HCT116 (cell line): ENCODE data around the gene PPP1R12C. TPM values are rescaled to one million over a fixed set of nuclear protein-coding genes. Genes with fewer than 3 reads are reported as not detected.
A peak's percentile ranks its signal among the peaks of the same experiment; 100 is the strongest.

Experiments used
- ATAC-seq: fragments of 200-7000 bp; cut with Tn5 transposase; 2 replicates; pipeline ENCODE4 v1.9.1; 2020; ENCODE audit warnings: mild to moderate bottlenecking, moderate library complexity
- BruUV-seq: library from RNA; stranded (reverse); fragments of 400-500 nt; replicated peaks from 2 replicates; lab custom pipeline; 2021; lab: Mats Ljungman, UMichigan
- CTCF ChIA-PET: fragments of 300-600 bp; sonication (Branson Sonifier 250); formaldehyde crosslinking; loops from one replicate; lab custom pipeline; 2021; ENCODE audit warnings: antibody characterized with exemption; lab: Charles Lee
- POLR2A ChIA-PET: fragments of 300-600, 350-600 bp; sonication (Branson Sonifier 250); formaldehyde crosslinking; loops from one replicate; lab custom pipeline; 2021; ENCODE audit warnings: antibody characterized with exemption; lab: Charles Lee
- RAD21 ChIA-PET, 2 experiments: fragments of 300-600 bp; sonication (Branson Sonifier 250); formaldehyde crosslinking; loops; one replicate each; lab custom pipeline; 2023; ENCODE audit warnings: low total read pairs in 2 of 2; ENCODE audit not compliant: uncharacterized antibody in 2 of 2, unreplicated experiment in 2 of 2, low non-redundant PET in 1 of 2; lab: Charles Lee
- DNase-seq: peaks from one replicate; pipeline ENCODE4 v3.0.0-alpha.2; 2010; ENCODE audit warnings: low read depth, low spot score
- H2AFZ ChIP-seq: fragments of 200-600 bp; shearing (Covaris generic), sonication (generic); 2 replicates; pipeline ENCODE4 v1.6.1; 2017; ENCODE audit warnings: low read depth, mixed run types, mixed read lengths, antibody characterized with exemption, low read length; ENCODE audit not compliant: poor library complexity, severe bottlenecking
- H3K27ac ChIP-seq: 2 replicates; pipeline ENCODE4 v1.5.1; 2012; ENCODE audit warnings: low read depth, low read length
- H3K27me3 ChIP-seq: fragments of 200-600 bp; sonication (generic); 2 replicates; pipeline ENCODE4 v1.6.1; 2016; ENCODE audit warnings: mixed run types, low read length, mixed read lengths; ENCODE audit not compliant: insufficient read depth
- H3K36me3 ChIP-seq, 2 experiments: fragments of 200-500 bp in 1 of 2; fragments of 200-600 bp in 1 of 2; sonication (Bioruptor generic) in 1 of 2; sonication (generic) in 1 of 2; 2 replicates each; pipeline versions ENCODE4 v1.5.1 to v1.6.1; 2014 to 2016; ENCODE audit warnings: low read length in 2 of 2, inconsistent platforms in 1 of 2, mixed read lengths in 1 of 2, mixed run types in 1 of 2; ENCODE audit not compliant: insufficient read depth in 2 of 2, control insufficient read depth in 1 of 2
- H3K4me1 ChIP-seq, 2 experiments: fragments of 200-600 bp in 1 of 2; sonication (generic) in 1 of 2; 2 replicates each; pipeline versions ENCODE4 v1.5.1 to v1.6.1; 2012 to 2017; ENCODE audit warnings: low read length in 2 of 2, inconsistent platforms in 1 of 2, mild to moderate bottlenecking in 1 of 2, mixed read lengths in 1 of 2, mixed run types in 1 of 2, moderate library complexity in 1 of 2; ENCODE audit not compliant: insufficient read depth in 2 of 2, control insufficient read depth in 1 of 2
- H3K4me2 ChIP-seq: fragments of 200-600 bp; sonication (generic); 2 replicates; pipeline ENCODE4 v1.6.1; 2017; ENCODE audit warnings: mixed run types, low read length, mixed read lengths
- H3K4me3 ChIP-seq, 2 experiments: fragments of 200-600 bp in 1 of 2; sonication (generic) in 1 of 2; replicated peaks in 1 of 2; 2 replicates each; pipeline ENCODE4 v1.5.1; 2011 to 2016; ENCODE audit warnings: low read length in 2 of 2, control low read depth in 1 of 2, low read depth in 1 of 2, mild to moderate bottlenecking in 1 of 2, mixed read lengths in 1 of 2, mixed run types in 1 of 2
- H3K79me2 ChIP-seq: fragments of 200-600 bp; sonication (generic); 2 replicates; pipeline ENCODE4 v1.6.1; 2017; ENCODE audit warnings: mild to moderate bottlenecking, mixed run types, low read length, moderate library complexity, mixed read lengths; ENCODE audit not compliant: insufficient read depth
- H3K9ac ChIP-seq: fragments of 200-600 bp; sonication (generic); 2 replicates; pipeline ENCODE4 v1.6.1; 2016; ENCODE audit warnings: low read length, mixed read lengths
- H3K9me2 ChIP-seq: fragments of 200-600 bp; sonication (generic), shearing (Covaris generic); 2 replicates; pipeline ENCODE4 v1.6.1; 2017; ENCODE audit warnings: mixed run types, mild to moderate bottlenecking, moderate library complexity; ENCODE audit not compliant: insufficient read depth
- H3K9me3 ChIP-seq, 2 experiments: fragments of 200-500 bp in 1 of 2; fragments of 200-600 bp in 1 of 2; sonication (Bioruptor generic) in 1 of 2; sonication (generic) in 1 of 2; 2 replicates each; pipeline ENCODE4 v1.6.1; 2014 to 2017; ENCODE audit warnings: low read length in 2 of 2, mixed read lengths in 2 of 2, inconsistent platforms in 1 of 2, low read depth in 1 of 2, mild to moderate bottlenecking in 1 of 2, mixed run types in 1 of 2, moderate library complexity in 1 of 2; ENCODE audit not compliant: control insufficient read depth in 1 of 2, insufficient read depth in 1 of 2
- H4K20me1 ChIP-seq: fragments of 200-600 bp; sonication (generic), shearing (Covaris generic); 2 replicates; pipeline ENCODE4 v1.6.1; 2017; ENCODE audit warnings: mixed run types, mild to moderate bottlenecking, moderate library complexity; ENCODE audit not compliant: insufficient read depth
- CBX3 ChIP-seq: IDR thresholded peaks from 2 replicates; pipeline ENCODE4 v1.6.1; 2012; ENCODE audit warnings: low read depth
- CEBPB ChIP-seq: IDR thresholded peaks from 2 replicates; pipeline ENCODE4 v1.6.1; 2012; ENCODE audit warnings: low read depth
- EGR1 ChIP-seq: IDR thresholded peaks from 2 replicates; pipeline ENCODE4 v1.6.1; 2012; ENCODE audit warnings: low read depth
- ELF1 ChIP-seq: IDR thresholded peaks from 2 replicates; pipeline ENCODE4 v1.6.1; 2012; ENCODE audit warnings: low read depth, borderline replicate concordance
- EZH2 ChIP-seq: fragments of 200-600 bp; sonication (generic); IDR thresholded peaks from 2 replicates; pipeline ENCODE4 v1.6.1; 2017; ENCODE audit warnings: antibody characterized with exemption, mixed run types
- EZH2phosphoT487 ChIP-seq: fragments of 200-600 bp; IDR thresholded peaks from 2 replicates; pipeline ENCODE4 v1.6.1; 2018; ENCODE audit warnings: antibody characterized with exemption, borderline replicate concordance
- POLR2A ChIP-seq: IDR thresholded peaks from 2 replicates; pipeline ENCODE4 v1.7.0; 2011; ENCODE audit warnings: borderline replicate concordance; ENCODE audit not compliant: insufficient read depth, insufficient read length; ENCODE audit errors: extremely low read depth
- POLR2AphosphoS5 ChIP-seq: IDR thresholded peaks from 2 replicates; pipeline ENCODE4 v1.6.1; 2011; ENCODE audit warnings: mild to moderate bottlenecking, low read depth, low read length, moderate library complexity
- RAD21 ChIP-seq: IDR thresholded peaks from 2 replicates; pipeline ENCODE4 v1.6.1; 2012; ENCODE audit warnings: low read depth, mild to moderate bottlenecking
- SP1 ChIP-seq: IDR thresholded peaks from 2 replicates; pipeline ENCODE4 v1.6.1; 2012; ENCODE audit warnings: low read depth
- SRF ChIP-seq: IDR thresholded peaks from 2 replicates; pipeline ENCODE4 v1.6.1; 2012; ENCODE audit warnings: low read depth
- TCF7L2 ChIP-seq: IDR thresholded peaks from 2 replicates; pipeline ENCODE4 v1.7.0; 2011; ENCODE audit warnings: borderline replicate concordance, inconsistent platforms; ENCODE audit not compliant: insufficient read depth, insufficient read length; ENCODE audit errors: extremely low read depth
- YY1 ChIP-seq: IDR thresholded peaks from 2 replicates; pipeline ENCODE4 v1.6.1; 2011; ENCODE audit warnings: low read length, low read depth, moderate library complexity, mild to moderate bottlenecking; ENCODE audit not compliant: insufficient replicate concordance; ENCODE audit errors: extremely low read depth
- ZFX ChIP-seq: fragments of 450-650 bp; IDR thresholded peaks from 2 replicates; pipeline ENCODE4 v1.6.1; 2017
- ZNF274 ChIP-seq: fragments of 200-500 bp; sonication (Bioruptor generic); IDR thresholded peaks from 2 replicates; pipeline ENCODE4 v1.6.1; 2014; ENCODE audit warnings: mild to moderate bottlenecking, low read depth, low read length, inconsistent platforms
- intact Hi-C: fragments of 100-400 bp; cut with micrococcal nuclease; formaldehyde crosslinking; loops from 2 replicates; pipeline ENCODE4 v1.10.0; 2022
- total RNA-seq: library from RNA; stranded (reverse); gene quantifications from one replicate; pipeline ENCODE4 v1.2.1, GENCODE V29; 2021; ENCODE audit not compliant: unreplicated experiment
- TF ChIP-seq, protein P1 (sequence below), 3 experiments: fragments of 200-600 bp in 1 of 3; sonication (generic) in 1 of 3; IDR thresholded peaks in 2 of 3; conservative IDR thresholded peaks in 1 of 3; 2 replicates each; pipeline ENCODE4 v1.5.1; 2012 to 2017; ENCODE audit warnings: low read depth in 2 of 3, low read length in 2 of 3, antibody characterized with exemption in 1 of 3, borderline replicate concordance in 1 of 3, control low read depth in 1 of 3, mild to moderate bottlenecking in 1 of 3, mixed read lengths in 1 of 3, mixed run types in 1 of 3, moderate library complexity in 1 of 3; ENCODE audit not compliant: insufficient read depth in 1 of 3
- TF ChIP-seq, protein P2 (sequence below): IDR thresholded peaks from 2 replicates; pipeline ENCODE4 v1.6.1; 2012
- TF ChIP-seq, protein P3 (sequence below): IDR thresholded peaks from 2 replicates; pipeline ENCODE4 v1.6.1; 2011; ENCODE audit warnings: mild to moderate bottlenecking, low read length, moderate library complexity; ENCODE audit not compliant: insufficient replicate concordance; ENCODE audit errors: extremely low read depth

The PPP1R12C gene
- total RNA-seq, 1 experiment from 2014 or later: 83.2 TPM

DNA sequence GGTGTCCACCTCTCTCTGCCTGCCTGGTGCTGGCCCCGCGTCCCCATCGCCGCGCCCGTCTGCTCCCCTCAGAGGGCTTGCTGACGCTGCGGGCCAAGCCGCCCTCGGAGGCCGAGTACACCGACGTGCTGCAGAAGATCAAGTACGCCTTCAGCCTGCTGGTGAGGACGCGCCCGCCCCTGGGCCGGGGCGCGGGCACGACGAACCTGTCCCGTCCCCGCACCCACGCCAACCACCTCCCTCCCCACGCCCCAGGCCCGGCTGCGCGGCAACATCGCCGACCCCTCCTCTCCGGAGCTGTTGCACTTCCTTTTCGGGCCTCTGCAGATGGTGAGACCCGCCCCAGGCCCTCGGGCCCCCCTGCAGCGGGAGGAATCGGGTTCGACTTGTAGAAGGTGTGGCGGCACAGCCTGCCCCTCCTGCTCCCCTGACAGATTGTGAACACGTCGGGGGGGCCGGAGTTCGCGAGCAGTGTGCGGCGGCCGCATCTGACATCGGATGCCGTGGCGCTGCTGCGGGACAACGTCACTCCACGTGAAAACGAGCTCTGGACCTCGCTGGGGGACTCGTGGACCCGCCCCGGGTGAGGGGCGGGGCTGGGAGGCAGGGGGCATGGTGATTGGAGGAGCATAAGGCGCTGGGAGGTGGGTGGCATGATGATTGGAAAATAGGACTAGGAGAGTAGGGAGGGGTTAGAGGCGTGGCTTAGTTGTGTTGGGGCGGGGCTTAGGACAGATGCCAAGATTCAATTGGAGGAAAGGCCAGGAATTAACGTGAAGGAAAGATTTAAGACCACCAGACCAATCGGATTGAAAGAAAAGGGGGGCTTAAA lies 35.2 kb downstream of the PPP1R12C start:
- Histone ChIP-seq H3K4me2 (peak overlapping the region; percentile 92), H3K36me3 (peaks cover 0 to 3% of the 10 kb centered on the region in 2 experiments; a peak in 1 of 4 replicates), H3K9ac (no peak overlapping the region), H3K9me2 (no peaks in the 10 kb centered on the region), H2AFZ (no peak overlapping the region), H3K4me3 (no peak overlapping the region), H3K27me3 (no peaks in the 10 kb centered on the region), H3K9me3 (no peaks in the 10 kb centered on the region), H3K4me1 (peaks cover 8 to 34% of the 10 kb centered on the region in 2 experiments), H4K20me1 (no peaks in the 10 kb centered on the region), H3K27ac (peak overlapping the region; percentile 92; the same call in 1 of the 2 replicates), H3K79me2 (no peaks in the 10 kb centered on the region; the same call in 1 of the 2 replicates)
- ChIA-PET POLR2A (no interaction called here), CTCF (no interaction called here), RAD21 (no interaction called here)
- no peak for ATAC-seq
- no TSS peak for BruUV-seq
- no peak for DNase-seq
- TF ChIP-seq, protein P1, sequence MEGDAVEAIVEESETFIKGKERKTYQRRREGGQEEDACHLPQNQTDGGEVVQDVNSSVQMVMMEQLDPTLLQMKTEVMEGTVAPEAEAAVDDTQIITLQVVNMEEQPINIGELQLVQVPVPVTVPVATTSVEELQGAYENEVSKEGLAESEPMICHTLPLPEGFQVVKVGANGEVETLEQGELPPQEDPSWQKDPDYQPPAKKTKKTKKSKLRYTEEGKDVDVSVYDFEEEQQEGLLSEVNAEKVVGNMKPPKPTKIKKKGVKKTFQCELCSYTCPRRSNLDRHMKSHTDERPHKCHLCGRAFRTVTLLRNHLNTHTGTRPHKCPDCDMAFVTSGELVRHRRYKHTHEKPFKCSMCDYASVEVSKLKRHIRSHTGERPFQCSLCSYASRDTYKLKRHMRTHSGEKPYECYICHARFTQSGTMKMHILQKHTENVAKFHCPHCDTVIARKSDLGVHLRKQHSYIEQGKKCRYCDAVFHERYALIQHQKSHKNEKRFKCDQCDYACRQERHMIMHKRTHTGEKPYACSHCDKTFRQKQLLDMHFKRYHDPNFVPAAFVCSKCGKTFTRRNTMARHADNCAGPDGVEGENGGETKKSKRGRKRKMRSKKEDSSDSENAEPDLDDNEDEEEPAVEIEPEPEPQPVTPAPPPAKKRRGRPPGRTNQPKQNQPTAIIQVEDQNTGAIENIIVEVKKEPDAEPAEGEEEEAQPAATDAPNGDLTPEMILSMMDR (IDR thresholded peaks at IDR 0.05 in 2 of 3, conservative IDR thresholded peaks at IDR 0.05 in 1 of 3; ENCODE audit: borderline replicate concordance in 1 of 3, insufficient read depth in 1 of 3, low read depth in 2 of 3, low read length in 2 of 3): no peak
- no peak for TF ChIP-seq RAD21
- no peak for TF ChIP-seq ELF1
- TF ChIP-seq, protein P2, sequence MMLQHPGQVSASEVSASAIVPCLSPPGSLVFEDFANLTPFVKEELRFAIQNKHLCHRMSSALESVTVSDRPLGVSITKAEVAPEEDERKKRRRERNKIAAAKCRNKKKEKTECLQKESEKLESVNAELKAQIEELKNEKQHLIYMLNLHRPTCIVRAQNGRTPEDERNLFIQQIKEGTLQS: no peak
- no peak for TF ChIP-seq ZFX
- no peak for TF ChIP-seq EGR1
- TF ChIP-seq TCF7L2: no peak
- no peak for TF ChIP-seq YY1
- TF ChIP-seq POLR2A: no peak
- TF ChIP-seq SP1: no peak
- no peak for TF ChIP-seq SRF
- no peak for TF ChIP-seq CEBPB
- TF ChIP-seq POLR2AphosphoS5: no peak
- TF ChIP-seq EZH2phosphoT487: no peak
- no peak for TF ChIP-seq EZH2
- TF ChIP-seq ZNF274: no peak
- no peak for TF ChIP-seq CBX3
- TF ChIP-seq, protein P3, sequence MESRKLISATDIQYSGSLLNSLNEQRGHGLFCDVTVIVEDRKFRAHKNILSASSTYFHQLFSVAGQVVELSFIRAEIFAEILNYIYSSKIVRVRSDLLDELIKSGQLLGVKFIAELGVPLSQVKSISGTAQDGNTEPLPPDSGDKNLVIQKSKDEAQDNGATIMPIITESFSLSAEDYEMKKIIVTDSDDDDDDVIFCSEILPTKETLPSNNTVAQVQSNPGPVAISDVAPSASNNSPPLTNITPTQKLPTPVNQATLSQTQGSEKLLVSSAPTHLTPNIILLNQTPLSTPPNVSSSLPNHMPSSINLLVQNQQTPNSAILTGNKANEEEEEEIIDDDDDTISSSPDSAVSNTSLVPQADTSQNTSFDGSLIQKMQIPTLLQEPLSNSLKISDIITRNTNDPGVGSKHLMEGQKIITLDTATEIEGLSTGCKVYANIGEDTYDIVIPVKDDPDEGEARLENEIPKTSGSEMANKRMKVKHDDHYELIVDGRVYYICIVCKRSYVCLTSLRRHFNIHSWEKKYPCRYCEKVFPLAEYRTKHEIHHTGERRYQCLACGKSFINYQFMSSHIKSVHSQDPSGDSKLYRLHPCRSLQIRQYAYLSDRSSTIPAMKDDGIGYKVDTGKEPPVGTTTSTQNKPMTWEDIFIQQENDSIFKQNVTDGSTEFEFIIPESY: no peak
- intact Hi-C loops: loop anchor here (5.0 kb wide), 1 partner anchor 75 kb away; the partner anchor contains the start of gene TNNI3
